Measurements from ENCODE around the gene UGT2A1.
"Not testable (repeated sequence)": the region's sequence is repeated elsewhere in the genome, so short reads cannot be mapped to it uniquely, and the experiment has no call there.

UGT2A1 gene

DNA sequence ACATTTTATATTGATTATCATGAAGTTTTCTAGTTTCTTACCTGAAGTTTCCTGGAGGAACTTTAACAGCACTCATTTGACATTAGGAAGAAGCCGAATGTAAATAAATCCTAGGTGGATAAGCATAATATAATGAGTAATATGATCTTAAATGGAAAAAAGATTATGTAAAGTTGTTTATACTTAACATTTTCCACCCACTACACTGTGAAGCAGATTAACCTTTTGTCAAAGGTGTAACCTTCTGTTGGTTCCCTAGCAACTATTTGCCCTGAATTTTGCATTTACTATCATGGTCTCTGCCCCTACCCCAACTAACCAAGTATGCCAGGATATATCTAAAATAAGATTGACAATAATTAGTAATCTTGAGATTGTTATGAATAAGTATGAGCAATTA lies at the start of gene UGT2A1:
UGT2A1 (minus strand) TSS at position 101 of the 400 bp plus-strand sequence. CDS start 5,603 bp downstream, outside the sequence.
- no peak for DNase-seq (ENCODE audit: low spot score)

DNA sequence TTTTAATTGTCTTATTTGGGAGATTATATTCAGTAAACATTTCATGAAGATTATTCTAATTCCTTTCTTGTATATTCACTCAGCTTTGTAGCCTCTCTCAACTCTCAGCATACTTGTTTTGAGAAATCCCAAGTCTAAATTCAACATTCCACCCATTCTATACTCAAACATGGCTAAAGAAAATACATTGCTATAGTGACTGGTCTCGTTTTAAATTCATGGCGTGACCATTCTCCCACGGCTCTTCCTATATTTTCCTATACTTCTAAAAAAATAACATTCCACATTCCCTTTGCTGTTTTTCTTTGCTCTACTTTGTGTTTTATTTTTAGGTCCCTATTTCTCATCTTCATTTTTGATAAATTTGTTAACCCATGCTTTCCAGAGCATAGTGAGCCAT lies 49.2 kb upstream of the UGT2A1 start:
- DNase-seq (ENCODE audit: low spot score): no peak

DNA sequence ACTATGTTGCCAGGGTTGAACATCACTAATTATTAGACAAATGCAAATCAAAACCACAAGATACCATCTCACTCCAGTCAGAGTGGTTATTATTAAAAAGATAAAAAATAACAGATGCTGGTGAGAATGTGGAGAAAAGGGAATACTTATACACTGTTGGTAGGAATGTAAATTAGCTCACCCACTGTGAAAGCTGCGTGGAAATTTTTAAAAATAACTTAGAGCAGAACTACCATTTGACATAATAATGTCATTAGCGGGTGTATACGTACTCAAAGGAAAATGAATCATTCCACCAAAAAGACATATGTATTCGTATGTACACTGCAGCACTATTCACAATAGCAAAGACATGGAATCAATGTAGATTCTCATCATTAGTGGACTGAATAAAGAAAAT lies 48.6 kb upstream of the UGT2A1 start:
- DNase-seq (ENCODE audit: low spot score): no peak

DNA sequence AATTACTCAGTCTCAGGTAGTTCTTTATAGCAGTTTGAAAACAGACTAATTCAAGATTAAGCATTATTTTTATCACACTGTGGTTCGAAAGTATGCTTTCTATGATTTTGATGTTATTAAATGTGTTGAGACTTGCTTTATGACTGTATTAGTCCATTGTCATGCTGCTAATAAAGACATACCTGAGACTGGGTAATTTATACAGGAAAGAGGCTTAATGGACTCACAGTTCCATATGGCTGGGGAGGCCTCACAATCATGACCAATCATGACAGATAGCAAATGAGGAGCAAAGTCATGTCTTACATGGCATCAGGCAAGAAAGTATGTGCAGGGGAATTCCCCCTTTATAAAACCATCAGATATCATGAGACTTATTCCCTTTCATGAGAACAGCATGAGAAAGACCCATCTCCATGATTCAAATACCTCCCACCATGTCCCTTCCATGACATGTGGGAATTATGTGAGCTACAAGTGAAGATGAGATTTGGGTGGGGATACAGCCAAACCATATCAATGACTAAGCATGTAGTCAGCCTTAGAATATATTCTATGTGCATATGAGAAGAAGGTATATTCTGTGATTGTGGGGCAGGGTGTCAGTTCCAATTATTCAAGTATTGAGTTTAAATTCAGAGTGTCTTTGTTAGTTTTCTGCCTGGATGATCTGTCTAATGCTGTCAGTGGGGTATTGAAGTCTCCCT lies 44.6 kb upstream of the UGT2A1 start:
- DNase-seq (ENCODE audit: low spot score): no peak

DNA sequence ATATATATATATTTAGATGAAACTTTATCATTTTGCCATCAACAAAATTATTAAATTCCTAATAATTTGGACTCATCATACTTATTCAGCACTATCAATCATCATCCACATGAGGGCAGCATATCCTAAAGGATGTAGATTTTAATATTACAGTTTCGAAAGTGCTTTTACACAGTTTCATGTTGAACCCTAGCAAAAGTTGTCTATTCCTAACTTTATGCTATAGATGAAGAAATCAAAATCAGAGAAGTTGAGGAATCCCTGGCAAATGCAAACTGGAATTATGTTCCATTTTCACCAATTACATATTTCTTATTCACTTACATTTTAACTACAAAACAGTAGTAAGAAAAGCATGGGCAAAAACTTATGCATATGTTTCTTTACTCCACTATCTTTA lies 36.6 kb upstream of the UGT2A1 start:
- DNase-seq (ENCODE audit: low spot score): peak; percentile 63

DNA sequence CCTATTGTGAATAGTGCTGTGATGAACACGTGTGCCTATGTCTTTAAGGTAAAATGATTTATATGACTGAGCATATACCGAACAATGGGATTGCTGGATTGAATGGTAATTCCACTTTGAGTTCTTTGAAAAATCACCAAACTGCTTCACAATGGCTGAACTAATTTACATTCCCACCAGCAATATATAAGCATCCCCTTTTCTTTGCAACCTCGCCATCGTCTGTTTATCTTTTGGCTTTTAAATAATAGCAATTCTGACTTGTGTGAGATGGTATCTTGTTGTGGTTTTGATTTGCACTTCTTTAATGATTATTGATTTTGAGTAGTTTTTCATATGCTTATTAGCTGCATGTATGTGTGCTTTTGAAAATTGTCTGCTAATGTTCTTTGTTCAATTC lies 31.8 kb upstream of the UGT2A1 start:
- DNase-seq (ENCODE audit: low spot score): no peak

DNA sequence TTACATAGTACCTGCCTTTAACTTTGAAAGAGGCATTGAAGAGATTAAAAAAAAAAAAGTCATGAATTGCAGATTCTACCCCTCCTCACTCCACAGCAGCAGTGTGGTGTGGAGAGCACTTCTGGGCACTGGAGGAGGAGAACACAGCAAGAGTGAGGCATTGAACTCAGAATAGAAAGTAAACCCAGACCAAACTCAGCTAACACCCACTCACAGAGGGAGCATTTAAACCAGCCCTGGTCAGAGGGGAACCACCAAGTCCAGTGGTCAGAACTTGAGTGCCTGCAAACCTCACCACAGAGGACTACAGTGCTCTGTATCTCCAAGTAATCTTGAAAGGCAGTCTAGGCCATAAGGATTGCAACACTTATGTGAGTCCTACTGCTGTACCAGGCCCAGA lies 15.6 kb upstream of the UGT2A1 start:
- DNase-seq (ENCODE audit: low spot score): no peak

DNA sequence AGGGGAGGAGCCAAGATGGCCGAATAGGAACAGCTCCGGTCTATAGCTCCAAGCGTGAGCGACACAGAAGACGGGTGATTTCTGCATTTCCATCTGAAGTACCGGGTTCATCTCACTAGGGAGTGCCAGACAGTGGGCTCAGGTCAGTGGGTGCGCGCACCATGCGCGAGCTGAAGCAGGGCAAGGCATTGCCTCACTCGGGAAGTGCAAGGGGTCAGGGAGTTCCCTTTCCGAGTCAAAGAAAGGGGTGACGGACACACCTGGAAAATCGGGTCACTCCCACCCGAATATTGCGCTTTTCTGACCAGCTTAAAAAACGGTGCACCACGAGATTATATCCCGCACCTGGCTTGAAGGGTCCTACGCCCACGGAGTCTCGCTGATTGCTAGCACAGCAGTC lies 11.0 kb upstream of the UGT2A1 start:
- not testable (repeated sequence) for DNase-seq (ENCODE audit: low spot score)

DNA sequence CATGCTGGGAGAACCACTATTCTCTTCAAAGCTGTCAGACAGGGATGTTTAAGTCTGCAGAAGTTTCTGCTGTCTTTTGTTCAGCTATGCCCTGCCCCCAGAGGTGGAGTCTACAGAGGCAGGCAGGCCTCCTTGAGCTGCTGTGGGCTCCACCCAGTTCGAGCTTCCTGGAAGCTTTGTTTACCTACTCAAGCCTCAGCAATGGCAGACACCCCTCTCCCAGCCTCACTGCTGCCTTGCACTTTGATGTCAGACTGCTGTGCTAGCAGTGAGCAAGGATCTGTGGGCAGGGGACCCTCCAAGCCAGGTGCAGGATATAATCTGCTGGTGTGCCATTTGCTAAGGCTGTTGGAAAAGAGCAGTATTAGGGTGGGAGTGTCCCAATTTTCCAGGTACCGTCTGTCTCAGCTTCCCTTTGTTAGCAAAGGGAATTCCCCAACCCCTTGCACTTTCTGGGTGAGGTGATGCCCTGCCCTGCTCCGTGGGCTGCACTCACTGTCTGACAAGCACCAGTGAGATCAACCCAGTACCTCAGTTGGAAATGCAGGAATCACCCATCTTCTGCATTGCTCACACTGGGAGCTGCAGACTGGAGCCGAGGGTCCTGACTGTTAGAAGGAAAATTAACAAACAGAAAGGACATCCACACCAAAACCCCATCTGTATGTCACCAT lies 8.2 kb upstream of the UGT2A1 start:
- not testable (repeated sequence) for DNase-seq (ENCODE audit: low spot score)

DNA sequence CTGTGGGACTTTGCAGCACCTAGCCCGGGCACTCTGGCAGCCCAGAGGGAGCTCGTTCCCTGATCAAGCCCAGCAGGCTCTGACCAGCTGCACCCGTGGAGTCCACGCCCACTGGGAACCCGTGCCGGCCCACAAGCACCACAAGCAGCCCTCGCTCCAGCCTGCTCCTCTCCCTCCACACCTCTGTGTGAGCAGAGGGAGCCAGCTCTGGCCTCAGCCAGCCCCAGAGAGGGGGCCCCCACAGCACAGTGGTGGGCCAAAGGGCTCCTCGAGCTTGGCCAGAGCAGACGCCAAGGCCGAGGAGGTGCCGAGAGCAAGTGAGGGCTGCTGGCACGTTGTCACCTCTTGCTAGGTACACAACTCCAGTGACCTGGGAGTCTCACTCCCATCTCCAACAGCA lies 5.1 kb upstream of the UGT2A1 start:
- DNase-seq (ENCODE audit: low spot score): no peak

DNA sequence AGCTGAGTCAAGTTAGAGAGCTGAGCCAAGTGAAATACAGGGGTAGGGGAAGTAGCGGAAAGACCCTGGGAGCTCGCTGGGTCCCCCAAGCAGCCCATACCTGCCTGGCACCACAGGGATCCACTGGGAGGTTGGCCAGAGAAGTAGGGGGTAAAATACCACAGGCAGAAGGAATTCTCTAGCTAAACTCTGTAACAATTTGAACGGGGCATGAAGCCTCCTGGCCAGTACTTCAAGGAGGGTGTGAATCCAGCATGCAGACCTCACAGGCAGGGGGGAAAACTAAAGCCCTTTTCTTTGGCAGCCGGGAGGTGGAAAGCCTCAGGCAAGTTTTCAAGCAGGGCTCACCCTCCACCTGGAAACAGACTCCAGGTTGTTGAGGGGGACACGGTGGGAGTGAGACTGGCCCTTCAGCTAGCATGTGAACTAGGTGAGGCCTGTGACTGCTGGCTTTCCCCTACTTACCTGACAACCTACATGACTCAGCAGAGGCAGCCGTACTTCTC lies 3.7 kb upstream of the UGT2A1 start:
- no peak for DNase-seq (ENCODE audit: low spot score)

DNA sequence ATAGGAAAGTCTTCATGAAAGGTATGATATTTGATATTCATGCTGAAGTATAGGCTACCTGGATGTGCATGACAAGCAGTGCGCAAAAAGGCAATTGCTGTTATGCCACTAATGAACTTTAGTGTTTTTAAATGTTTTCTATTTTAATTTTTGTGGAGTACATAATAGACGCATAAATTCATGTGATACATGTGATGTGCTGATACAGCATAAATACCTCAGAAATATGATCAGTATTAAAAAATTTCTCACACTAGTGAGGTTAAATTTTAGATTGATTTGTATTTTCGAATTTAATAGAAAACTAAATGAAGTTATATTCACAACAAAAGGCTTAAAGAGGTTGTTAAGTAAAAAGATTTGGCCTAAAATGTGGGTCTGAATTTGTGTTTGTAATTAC lies 2.2 kb downstream of the UGT2A1 start:
- no peak for DNase-seq (ENCODE audit: low spot score)

DNA sequence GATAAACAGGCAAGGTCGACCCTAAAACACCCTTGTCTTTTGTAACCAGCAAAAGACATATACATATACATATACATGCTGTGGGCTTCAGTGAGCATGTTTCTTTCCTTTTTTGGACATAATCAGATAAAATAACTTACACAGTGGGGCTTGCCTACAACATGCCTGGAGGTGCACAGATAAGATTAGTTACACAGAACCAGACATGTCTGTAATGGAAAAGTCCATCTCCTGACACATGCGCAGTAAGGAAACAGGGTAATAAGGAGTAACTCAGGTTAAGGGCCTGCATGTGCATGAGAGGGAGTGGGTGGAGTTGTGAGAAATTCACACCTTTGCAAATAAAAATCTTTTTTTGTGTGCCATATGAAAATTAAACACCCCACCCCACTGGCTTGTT lies 3.4 kb downstream of the UGT2A1 start:
- DNase-seq (ENCODE audit: low spot score): no peak

DNA sequence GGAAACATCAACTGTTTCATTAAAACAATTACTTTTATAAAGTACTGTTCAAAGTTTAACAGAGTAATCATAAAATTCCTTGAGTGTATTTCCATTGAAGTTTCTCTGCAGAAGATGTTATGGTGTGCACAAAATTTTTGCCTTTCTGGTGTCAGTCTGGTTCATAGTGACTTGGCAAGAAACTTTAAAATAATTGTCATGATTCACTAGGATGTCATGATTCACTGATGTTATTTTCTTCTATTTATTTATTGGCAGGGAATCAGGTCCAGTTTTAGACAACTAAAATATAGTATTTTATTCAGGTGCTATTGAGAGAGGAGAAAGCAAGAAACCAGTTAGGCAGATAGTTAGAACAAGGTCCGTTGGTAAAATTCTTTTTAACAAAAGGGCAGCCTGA lies 3.8 kb downstream of the UGT2A1 start:
- no peak for DNase-seq (ENCODE audit: low spot score)

DNA sequence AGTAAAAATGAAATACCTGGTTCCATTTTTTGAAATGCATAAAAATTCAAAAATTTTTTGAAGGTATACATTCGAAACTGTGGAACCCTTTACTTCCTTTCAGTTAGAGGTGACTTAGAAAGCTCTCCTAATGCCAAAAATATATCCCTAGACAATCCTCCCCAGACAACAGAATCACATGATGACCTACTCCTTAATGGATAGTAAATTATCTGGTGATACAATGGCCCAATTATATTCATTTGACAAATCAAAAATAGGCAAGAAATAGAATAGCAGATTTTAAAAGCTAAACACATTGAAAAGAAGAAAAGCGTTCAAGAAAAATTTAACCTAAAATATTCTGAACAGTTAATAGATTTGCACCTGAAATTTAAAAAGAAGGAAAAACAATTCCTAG lies 10.1 kb downstream of the UGT2A1 start:
- DNase-seq (ENCODE audit: low spot score): no peak

DNA sequence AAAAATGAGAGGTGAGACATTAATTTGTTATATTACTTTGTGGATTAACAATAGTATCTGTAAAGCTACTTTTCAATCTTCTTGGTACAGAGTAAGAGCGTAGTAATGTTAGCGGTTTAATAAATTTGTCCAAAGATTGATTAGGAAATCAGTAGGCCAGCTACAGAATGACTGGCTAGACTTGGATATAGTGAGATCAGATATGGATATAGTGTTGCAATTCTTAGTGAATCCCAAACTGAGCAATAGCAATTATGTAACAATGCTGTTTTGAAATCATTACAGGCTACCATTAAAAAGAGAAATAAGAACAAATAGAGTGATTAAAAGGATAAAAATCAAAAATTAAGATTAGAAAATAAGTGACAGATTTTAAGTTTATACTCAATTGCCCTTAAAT lies 12.8 kb downstream of the UGT2A1 start:
- no peak for DNase-seq (ENCODE audit: low spot score)

DNA sequence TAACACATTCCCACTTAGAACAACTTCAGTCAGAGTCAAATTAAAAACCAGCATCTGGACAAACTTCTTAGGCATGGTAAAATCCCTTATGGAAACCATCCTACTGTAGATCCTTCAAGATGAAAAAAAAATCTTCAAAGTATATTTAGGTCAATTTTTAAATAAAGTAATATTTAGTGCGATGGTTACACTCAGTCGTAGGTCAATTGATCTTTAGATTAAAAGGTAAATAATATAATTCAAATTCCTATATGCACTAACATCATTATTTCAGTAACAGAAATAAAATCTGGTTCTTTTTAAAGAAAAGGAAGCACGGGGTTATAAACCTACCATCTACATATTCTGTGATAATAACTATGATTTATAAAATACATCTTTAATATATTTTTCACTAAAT lies 13.5 kb downstream of the UGT2A1 start, which contains the start of gene UGT2A2:
UGT2A2 (minus strand) TSS at position 101 of the 400 bp plus-strand sequence; CDS start at position 99, 2 bp downstream.
- no peak for DNase-seq (ENCODE audit: low spot score)

DNA sequence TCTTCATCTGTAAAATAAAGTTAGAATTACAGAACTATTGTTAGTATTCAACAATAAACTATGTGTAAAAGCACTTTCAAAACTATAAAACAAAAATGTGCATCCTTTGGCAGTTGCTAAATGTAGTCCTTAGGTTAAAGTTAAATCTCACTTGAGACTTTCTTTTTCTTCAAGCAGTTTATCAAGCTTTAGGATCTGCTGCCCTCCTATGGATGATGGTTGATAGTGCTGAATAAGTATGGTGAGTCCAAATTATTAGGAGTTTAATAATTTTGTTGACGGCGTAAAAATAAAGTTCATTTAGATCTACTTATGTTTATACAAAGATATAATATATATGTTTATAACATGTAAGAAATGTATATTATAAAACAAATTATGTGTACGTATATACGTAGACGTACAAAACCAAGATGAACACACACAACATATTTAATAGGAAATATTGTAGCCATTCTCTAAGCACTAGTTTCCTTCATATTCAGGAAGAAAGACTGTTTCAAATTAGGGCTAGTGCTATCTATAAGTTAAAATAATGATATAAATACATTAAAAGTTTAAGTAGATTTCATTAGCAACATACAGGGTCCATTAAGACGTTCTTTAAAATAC lies 35.9 kb downstream of the UGT2A1 start:
- DNase-seq (ENCODE audit: low spot score): peak; percentile 21

DNA sequence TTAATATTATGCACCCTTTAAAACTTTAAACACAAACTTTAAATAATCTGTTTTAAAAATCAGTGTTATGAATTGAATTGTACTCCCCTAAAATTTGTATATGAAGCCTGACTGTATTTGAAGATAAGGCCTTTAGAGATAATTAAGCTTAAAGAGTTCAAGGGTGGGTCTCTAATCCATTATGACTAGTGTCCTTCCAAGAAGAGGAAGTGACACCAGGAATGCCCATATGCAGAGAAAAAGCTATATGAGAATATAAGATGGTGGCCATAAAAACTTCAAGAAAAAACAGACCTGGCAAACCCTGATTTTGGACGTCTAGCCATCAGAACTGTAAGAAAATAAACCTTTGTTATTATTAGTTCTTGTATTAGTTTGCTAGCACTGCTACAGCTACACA lies 42.6 kb downstream of the UGT2A1 start:
- DNase-seq (ENCODE audit: low spot score): no peak

DNA sequence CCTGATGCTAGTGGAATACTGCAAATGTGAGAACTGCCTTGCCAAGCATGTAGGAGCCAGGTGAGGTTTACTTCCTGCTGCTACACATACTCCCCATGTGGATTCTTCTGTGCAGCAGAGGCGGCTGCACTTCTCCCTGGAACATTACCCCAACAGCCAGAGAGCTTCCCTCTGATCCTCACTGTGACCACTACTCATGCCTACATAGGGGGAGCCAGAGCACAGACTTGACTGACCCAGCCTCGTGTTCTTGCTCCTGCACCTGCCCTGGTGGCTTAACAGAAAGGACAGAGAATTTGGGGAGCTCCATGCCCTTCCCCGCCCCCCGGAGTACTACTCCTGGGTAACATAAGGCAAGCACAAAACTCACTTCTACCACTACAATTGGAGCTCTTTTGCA lies 52.0 kb downstream of the UGT2A1 start:
- DNase-seq (ENCODE audit: low spot score): no peak

DNA sequence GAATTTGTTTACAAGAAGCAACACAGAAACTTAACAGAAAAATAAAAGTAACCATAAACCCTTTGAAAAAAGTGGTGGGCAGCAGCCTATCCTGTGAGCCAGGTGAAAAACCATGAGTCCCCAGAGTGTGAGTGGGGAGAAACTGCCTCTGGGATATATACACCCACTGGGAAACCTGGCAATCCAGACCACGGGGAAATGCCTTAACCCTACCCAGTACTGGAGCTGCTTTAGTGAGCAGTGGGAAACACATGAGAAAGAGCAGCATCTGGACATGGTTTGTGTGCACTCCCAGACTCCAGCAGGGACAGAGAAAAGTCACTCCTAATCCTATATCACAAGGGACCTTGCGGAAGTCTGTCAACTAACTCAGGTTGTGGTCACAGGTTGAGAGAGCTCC lies 53.0 kb downstream of the UGT2A1 start:
- no peak for DNase-seq (ENCODE audit: low spot score)

DNA sequence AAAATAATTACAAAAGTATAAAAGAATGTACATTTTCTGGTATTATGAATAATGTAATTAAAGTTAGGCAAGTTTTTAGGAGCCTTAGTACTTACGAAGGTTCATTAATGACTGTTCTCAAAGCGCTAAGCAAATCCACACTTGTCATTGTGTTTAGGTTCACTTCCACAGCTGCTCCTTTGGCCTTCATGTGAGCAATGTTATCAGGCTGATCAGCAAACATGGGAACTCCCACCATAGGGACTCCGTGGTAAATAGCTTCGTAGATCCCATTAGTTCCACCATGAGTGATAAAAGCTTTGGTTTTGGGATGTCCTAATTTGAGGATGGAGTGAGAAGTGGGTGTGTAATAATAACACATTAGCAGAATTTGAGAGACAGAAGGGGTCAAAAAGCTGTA lies 58.7 kb downstream of the UGT2A1 start:
- no peak for DNase-seq (ENCODE audit: low spot score)

DNA sequence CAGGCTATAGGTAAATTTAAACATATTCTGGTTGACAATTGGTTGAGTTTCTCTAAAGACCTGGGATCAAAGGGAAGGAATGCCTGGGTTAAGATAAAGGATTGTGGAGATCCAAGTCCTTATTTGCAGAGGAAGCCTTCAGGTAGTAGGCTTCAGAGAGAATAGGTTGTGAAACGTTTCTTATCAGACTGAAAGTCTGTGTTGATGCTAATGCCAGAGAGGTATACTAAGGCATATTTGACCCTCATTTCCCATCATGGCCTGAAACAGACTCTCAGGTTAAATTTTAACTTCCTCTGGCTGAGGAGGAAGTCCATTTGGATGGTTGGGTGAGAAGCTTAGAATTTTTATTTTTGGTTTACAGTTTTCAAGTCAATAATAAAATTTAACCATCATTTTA lies 61.7 kb downstream of the UGT2A1 start:
- no peak for DNase-seq (ENCODE audit: low spot score)

Measured in Ammon's horn (tissue), 1 donor.